Body of pancreas (tissue), 4 donors: ENCODE measurements around the gene ZSWIM1. TPM values are rescaled to one million over a fixed set of nuclear protein-coding genes. Genes with fewer than 3 reads are reported as not detected.
"Not testable (repeated sequence)": the region's sequence is repeated elsewhere in the genome, so short reads cannot be mapped to it uniquely, and the experiment has no call there.

Experiments used
- ATAC-seq: fragments of 150-250 bp; one replicate; pipeline ENCODE4 v1.9.1; 2016
- DNase-seq, 4 donors: peaks; one replicate each; pipeline ENCODE4 v3.0.0-alpha.2; 2019
- H3K27ac ChIP-seq, 4 donors: fragments of 200-600 bp; sonication (generic); 1 replicate in 3 of 4; 2 replicates in 1 of 4; pipeline versions ENCODE4 v1.5.1 to v1.6.1; 2016 to 2019; ENCODE audit warnings: mild to moderate bottlenecking in 1 of 4, mixed read lengths in 1 of 4, moderate library complexity in 1 of 4
- H3K27me3 ChIP-seq, 2 donors: fragments of 200-600 bp; sonication (generic); one replicate each; pipeline ENCODE4 v1.6.0; 2016; ENCODE audit warnings: mild to moderate bottlenecking in 1 of 2
- H3K36me3 ChIP-seq, 2 donors: fragments of 200-600 bp; sonication (generic); replicated peaks in 1 of 2; 2 replicates each; pipeline ENCODE4 v1.5.1; 2016; ENCODE audit warnings: low read depth in 2 of 2; ENCODE audit not compliant: insufficient read depth in 1 of 2
- H3K4me1 ChIP-seq: fragments of 200-600 bp; sonication (generic); one replicate; pipeline ENCODE4 v1.6.0; 2016
- H3K4me3 ChIP-seq, 2 donors: fragments of 200-600 bp; sonication (generic); 1 replicate in 1 of 2; 2 replicates in 1 of 2; pipeline ENCODE4 v1.5.1; 2016 to 2019
- H3K9me3 ChIP-seq, 3 donors: fragments of 200-600 bp; sonication (generic); 1 replicate in 2 of 3; 2 replicates in 1 of 3; pipeline ENCODE4 v1.5.1; 2016
- CTCF ChIP-seq, 7 experiments: fragments of 450-650 bp in 4 of 7; fragments of 200-600 bp in 3 of 7; sonication (generic) in 3 of 7; IDR thresholded peaks; one replicate each; pipeline ENCODE4 v1.5.1; 2016 to 2019; ENCODE audit warnings: antibody characterized with exemption in 7 of 7
- POLR2A ChIP-seq, 3 donors: fragments of 450-650 bp; IDR thresholded peaks; one replicate each; pipeline ENCODE4 v1.6.1; 2016; ENCODE audit warnings: antibody characterized with exemption in 3 of 3, mild to moderate bottlenecking in 2 of 3
- WGBS, 2 donors: methylation state at CpG; one replicate each; pipeline ENCODE4 v1.1.5; 2017; 5-methylcytosine and 5-hydroxymethylcytosine counted together
- intact Hi-C: fragments of 100-400 bp; cut with DNase I; formaldehyde crosslinking; loops from one replicate; pipeline ENCODE4 v1.15.1; 2023
- total RNA-seq, 2 donors: library from RNA; depleted of rRNA; stranded (reverse); fragments of >200 nt; gene quantifications; one replicate each; pipeline ENCODE4 v1.1.0, GENCODE V29; 2016

Gene ZSWIM1
- total RNA-seq, 2 donors from 2014 or later, result 5.2 to 7.6 TPM

DNA sequence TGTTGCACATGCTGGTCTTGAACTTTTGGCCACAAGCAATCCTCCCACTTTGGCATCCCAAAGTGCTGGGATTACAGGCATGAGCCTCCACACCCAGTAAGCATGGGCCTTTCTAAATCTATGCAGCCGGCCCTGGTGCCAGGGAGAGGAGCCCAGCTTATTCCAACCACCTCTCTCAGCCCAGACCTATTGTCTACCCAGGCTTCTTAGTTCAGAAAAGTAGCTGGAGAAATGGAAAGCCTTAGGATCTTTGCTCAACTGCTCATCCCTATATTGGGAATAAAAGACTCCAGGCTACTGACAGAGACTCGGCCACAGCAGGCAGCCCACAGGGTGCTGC, 45.7 kb downstream of the ZSWIM1 start:
- Histone ChIP-seq H3K36me3 (no peaks in the 10 kb centered on the region), H3K4me1 (no peaks in the 10 kb centered on the region), H3K9me3 (no peaks in the 10 kb centered on the region), H3K27me3 (no peaks in the 10 kb centered on the region), H3K27ac (no peak overlapping the region), H3K4me3 (no peak overlapping the region)
- ATAC-seq, result no peak
- intact Hi-C loops, result no loop called here
- no peak for TF ChIP-seq CTCF (IDR thresholded peaks at IDR 0.05)
- TF ChIP-seq POLR2A (IDR thresholded peaks at IDR 0.05), result no peak
- 50 to 85% methylated on average over 2 of the region's 2 CpGs for WGBS, 2 donors
- no peak for DNase-seq

DNA sequence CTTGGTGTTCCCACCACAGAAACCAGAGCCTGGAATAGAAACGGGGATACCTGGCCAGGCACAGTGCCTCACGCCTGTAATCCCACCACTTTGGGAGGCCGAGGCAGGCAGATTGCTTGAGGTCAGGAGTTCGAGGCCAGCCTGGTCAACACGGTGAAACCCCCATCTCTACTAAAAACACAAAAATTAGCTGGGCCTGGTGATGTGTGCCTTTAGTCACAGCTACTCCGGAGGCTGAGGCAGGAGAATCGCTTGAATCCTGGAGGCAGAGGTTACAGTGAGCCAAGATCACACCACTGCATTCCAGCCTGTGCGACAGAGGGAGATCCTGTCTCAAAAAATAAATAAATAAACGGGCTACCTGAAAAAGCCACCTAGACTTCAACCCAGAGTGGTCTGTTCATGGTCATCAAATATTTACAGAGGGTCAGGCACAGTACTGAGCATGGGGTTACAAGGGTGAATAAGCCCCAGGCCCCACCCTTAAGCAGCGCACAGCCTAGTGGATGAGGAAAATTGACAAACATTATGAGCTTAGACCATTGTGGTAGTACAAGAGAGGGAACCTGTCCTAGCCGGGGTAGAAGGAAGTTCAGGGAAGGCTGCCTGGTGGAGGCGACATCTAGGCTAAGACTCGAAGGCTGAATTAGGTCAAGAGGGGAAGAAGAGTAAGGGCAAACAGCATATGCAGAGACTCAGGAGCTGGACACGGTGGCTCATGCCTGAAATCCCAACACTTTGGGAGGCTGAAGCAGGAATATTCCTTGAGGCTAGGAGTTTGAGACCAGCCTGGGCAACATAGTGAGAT, 46.2 kb downstream of the ZSWIM1 start:
- H3K4me1 ChIP-seq, result no peaks in the 10 kb centered on the region
- WGBS, 2 donors, result 59 to 73% methylated on average over 14 of the region's 14 CpGs
- no peaks in the 10 kb centered on the region for H3K9me3 ChIP-seq
- DNase-seq, result no peak
- no peak overlapping the region for H3K4me3 ChIP-seq
- H3K27ac ChIP-seq, result no peak overlapping the region
- H3K27me3 ChIP-seq, result no peaks in the 10 kb centered on the region
- H3K36me3 ChIP-seq, result no peaks in the 10 kb centered on the region
- TF ChIP-seq POLR2A (IDR thresholded peaks at IDR 0.05), result no peak
- no peak for TF ChIP-seq CTCF (IDR thresholded peaks at IDR 0.05)
- intact Hi-C loops, result no loop called here
- ATAC-seq, result no peak

DNA sequence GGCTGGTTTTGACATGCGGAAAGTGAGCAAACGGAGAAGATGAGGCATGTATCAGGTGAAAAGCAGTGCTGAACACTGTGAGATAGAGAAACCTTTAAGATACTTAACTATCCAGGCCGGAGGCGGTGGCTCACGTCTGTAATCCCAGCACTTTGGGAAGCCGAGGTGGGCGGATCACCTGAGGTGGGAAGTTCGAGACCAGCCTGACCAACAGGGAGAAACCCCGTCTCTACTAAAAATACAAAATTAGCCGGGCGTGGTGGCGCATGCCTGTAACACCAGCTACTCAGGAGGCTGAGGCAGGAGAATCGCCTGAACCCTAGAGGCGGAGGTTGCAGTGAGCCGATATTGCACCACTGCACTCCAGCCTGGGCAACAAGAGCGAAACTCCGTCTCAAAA, 50.7 kb downstream of the ZSWIM1 start:
- H3K4me3 ChIP-seq, H3K36me3 ChIP-seq, intact Hi-C loops, H3K27me3 ChIP-seq, H3K27ac ChIP-seq, ATAC-seq, H3K9me3 ChIP-seq, DNase-seq: not testable (repeated sequence)
- H3K4me1 ChIP-seq, result peaks cover 13% of the 10 kb centered on the region
- WGBS, 2 donors, result 90 to 91% methylated on average over 17 of the region's 17 CpGs

- Histone ChIP-seq H3K27ac (peak overlapping the region; percentile 99 to 100 (median 99)), H3K4me1 (peaks cover 13% of the 10 kb centered on the region), H3K4me3 (peak overlapping the region; percentile 89 to 94), H3K9me3 (no peaks in the 10 kb centered on the region), H3K27me3 (no peaks in the 10 kb centered on the region), H3K36me3 (peaks cover 2 to 8% of the 10 kb centered on the region in 2 donors)
- peak; percentile 65 to 84 (median 78) for DNase-seq
- peak; percentile 8 for ATAC-seq
- intact Hi-C loops, result no loop called here
- WGBS, 2 donors, result 8 to 13% methylated on average over 10 to 22 of the region's 22 CpGs
- TF ChIP-seq CTCF (IDR thresholded peaks at IDR 0.05), result peak in 5 of 7 experiments; percentile 5 to 47 (median 45)
- peak in 1 of 3 donors; percentile 1 for TF ChIP-seq POLR2A (IDR thresholded peaks at IDR 0.05)
Observed at GRCh38 chr20:45933266-45934045, 52.4 kb downstream of the ZSWIM1 start.

GRCh38 chr20:45934046-45934585, 53.1 kb downstream of the ZSWIM1 start:
- no peaks in the 10 kb centered on the region for H3K27me3 ChIP-seq
- peak overlapping the region; percentile 89 to 94 for H3K4me3 ChIP-seq
- no peaks in the 10 kb centered on the region for H3K9me3 ChIP-seq
- DNase-seq, result peak; percentile 54 to 58 (median 54)
- TF ChIP-seq CTCF (IDR thresholded peaks at IDR 0.05) (no peak), POLR2A (IDR thresholded peaks at IDR 0.05) (no peak)
- peaks cover 3 to 14% of the 10 kb centered on the region in 2 donors for H3K36me3 ChIP-seq
- peak; percentile 10 for ATAC-seq
- H3K4me1 ChIP-seq, result peaks cover 13% of the 10 kb centered on the region
- H3K27ac ChIP-seq, result peak overlapping the region; percentile 99 to 100 (median 99)
- WGBS, 2 donors, result 0% methylated on average over 3 to 34 of the region's 34 CpGs
- intact Hi-C loops, result no loop called here
